ENCODE measurements around the gene ARHGEF9.
"Not testable (repeated sequence)": the region's sequence is repeated elsewhere in the genome, so short reads cannot be mapped to it uniquely, and the experiment has no call there.

ARHGEF9 gene

DNA sequence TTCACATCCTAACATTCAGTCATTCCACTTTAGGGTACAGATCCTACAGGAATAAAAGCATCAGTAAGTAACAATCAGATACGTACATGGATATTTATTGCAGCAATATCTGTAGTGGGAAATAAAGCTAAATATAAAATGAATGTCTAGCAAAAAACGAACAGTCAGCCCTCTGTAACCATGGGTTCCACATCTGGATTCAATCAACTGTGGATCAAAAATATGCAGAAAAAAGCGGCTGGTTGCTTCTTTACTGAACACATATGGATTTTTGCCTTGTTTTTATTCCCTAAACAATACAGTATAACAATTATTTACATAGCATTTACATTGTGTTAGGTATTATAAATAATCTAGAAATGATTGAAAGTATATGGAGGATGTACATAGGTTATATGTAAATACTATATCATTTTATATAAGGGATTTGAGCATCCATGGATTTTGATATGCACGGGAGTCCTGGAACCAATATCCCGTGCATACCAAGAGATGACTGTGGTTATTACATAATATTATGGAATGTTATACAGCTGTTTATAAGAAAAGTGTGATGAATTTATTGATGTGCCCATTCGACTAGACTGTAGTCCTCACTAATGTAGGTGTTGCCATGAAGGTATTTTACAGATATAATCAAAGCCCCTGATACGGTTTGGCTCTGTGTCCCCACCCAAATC is 132.8 kb downstream of the ARHGEF9 start:
- Histone ChIP-seq H3K4me3 (ENCODE audit: low read length) (no peak overlapping the region), H3K36me3 (ENCODE audit: control insufficient read depth, insufficient read depth, low read length) (no peaks in the 10 kb centered on the region), H3K27me3 (ENCODE audit: control insufficient read depth, insufficient read depth, low read length) (no peaks in the 10 kb centered on the region), H3K9me3 (ENCODE audit: control insufficient read depth, low read length) (no peaks in the 10 kb centered on the region), H3K9ac (ENCODE audit: low read length) (no peak overlapping the region), H3K4me1 (ENCODE audit: control insufficient read depth, insufficient read depth, low read length) (no peaks in the 10 kb centered on the region)

DNA sequence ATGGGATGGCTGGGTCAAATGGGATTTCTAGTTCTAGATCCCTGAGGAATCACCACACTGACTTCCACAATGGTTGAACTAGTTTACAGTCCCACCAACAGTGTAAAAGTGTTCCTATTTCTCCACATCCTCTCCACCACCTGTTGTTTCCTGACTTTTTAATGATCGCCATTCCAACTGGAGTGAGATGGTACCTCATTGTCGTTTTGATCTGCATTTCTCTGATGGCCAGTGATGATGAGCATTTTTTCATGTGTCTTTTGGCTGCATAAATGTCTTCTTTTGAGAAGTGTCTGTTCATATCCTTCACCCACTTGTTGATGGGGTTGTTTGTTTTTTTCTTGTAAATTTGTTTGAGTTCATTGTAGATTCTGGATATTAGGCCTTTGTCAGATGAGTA is 139.3 kb downstream of the ARHGEF9 start:
- not testable (repeated sequence) for H3K36me3 ChIP-seq (ENCODE audit: control insufficient read depth, insufficient read depth, low read length); H3K27me3 ChIP-seq (ENCODE audit: control insufficient read depth, insufficient read depth, low read length); H3K4me3 ChIP-seq (ENCODE audit: low read length); H3K9me3 ChIP-seq (ENCODE audit: control insufficient read depth, low read length); H3K4me1 ChIP-seq (ENCODE audit: control insufficient read depth, insufficient read depth, low read length); H3K9ac ChIP-seq (ENCODE audit: low read length)

DNA sequence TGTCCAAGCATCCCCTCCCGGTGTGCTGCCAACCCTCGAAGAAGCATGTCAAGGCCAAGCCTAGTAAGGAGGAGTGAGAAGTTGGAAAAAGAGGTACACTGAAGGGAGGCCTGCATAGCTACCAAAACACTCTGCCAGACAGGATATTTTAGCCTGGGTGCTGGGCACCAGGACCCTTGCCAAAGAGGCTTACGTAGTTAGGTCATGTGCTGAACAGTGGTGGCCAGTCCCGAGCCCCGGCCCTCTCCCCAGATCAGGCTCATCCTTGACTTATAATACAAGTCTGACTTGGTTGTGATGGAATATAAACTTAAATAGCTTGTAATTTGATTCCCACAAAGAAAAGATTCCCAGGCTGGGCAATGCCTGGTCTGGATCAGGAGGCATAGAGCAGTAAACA is 149.3 kb downstream of the ARHGEF9 start:
- H3K9me3 ChIP-seq (ENCODE audit: control insufficient read depth, low read length) = no peaks in the 10 kb centered on the region
- H3K4me1 ChIP-seq (ENCODE audit: control insufficient read depth, insufficient read depth, low read length) = no peaks in the 10 kb centered on the region
- no peak overlapping the region for H3K9ac ChIP-seq (ENCODE audit: low read length)
- H3K36me3 ChIP-seq (ENCODE audit: control insufficient read depth, insufficient read depth, low read length) = no peaks in the 10 kb centered on the region
- no peaks in the 10 kb centered on the region for H3K27me3 ChIP-seq (ENCODE audit: control insufficient read depth, insufficient read depth, low read length)
- no peak overlapping the region for H3K4me3 ChIP-seq (ENCODE audit: low read length)

DNA sequence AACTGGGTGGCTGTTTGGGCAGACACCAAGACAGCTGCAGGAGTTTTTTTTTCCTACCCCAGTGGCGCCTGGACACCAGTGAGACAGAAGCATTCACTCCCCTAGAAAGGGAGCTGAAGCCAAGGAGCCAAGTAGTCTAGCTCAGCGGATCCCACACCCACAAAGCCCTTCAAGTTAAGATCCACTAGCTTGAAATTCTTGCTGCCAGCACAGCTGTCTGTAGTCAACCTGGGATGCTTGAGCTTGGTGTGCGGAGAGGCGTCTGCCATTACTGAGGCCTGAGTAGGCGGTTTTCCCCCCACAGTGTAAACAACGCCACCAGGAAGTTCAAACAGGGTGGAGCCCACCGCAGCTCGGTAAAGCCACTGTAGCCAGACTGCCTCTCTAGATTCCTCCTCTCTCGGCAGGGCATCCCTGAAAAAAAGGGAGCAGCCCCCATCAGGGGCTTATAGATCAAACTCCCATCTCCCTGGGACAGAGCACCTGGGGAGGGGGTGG is 171.4 kb downstream of the ARHGEF9 start:
- no peaks in the 10 kb centered on the region for H3K4me1 ChIP-seq (ENCODE audit: control insufficient read depth, insufficient read depth, low read length)
- H3K27me3 ChIP-seq (ENCODE audit: control insufficient read depth, insufficient read depth, low read length) = no peaks in the 10 kb centered on the region
- no peak overlapping the region for H3K4me3 ChIP-seq (ENCODE audit: low read length)
- no peak overlapping the region for H3K9ac ChIP-seq (ENCODE audit: low read length)
- H3K36me3 ChIP-seq (ENCODE audit: control insufficient read depth, insufficient read depth, low read length) = no peaks in the 10 kb centered on the region
- H3K9me3 ChIP-seq (ENCODE audit: control insufficient read depth, low read length) = no peaks in the 10 kb centered on the region

DNA sequence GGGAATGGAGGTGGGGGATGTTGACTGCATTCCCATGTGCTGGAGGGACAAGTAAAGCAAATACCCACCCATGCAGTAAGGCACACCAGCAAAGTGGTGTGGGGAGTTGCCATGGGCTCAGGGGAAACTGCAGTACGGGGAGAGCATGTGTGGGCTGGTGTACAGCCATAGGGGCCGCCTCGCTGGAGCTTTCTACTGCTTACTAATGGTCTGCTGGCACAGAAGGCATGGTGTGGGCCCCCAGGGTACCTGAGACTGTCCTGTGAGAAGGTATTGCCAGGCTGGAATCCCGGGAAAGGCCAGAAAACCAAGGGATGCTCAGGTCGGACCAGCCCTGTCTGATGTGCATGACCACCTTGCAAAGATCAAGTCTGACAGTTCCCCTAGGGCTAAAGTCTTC is 199.1 kb downstream of the ARHGEF9 start:
- Histone ChIP-seq H3K36me3 (ENCODE audit: control insufficient read depth, insufficient read depth, low read length) (no peaks in the 10 kb centered on the region), H3K27me3 (ENCODE audit: control insufficient read depth, insufficient read depth, low read length) (no peaks in the 10 kb centered on the region), H3K9ac (ENCODE audit: low read length) (no peak overlapping the region), H3K9me3 (ENCODE audit: control insufficient read depth, low read length) (no peaks in the 10 kb centered on the region), H3K4me3 (ENCODE audit: low read length) (no peak overlapping the region), H3K4me1 (ENCODE audit: control insufficient read depth, insufficient read depth, low read length) (no peaks in the 10 kb centered on the region)

All from mucosa of stomach (tissue), 1 donor.